HEK293 (cell line): ENCODE measurements around the gene KRTAP10-6.

Experiments
- TCF7L2 ChIP-seq: IDR thresholded peaks from 2 replicates; pipeline ENCODE4 v1.6.1; 2011; ENCODE audit warnings: low read depth, mild to moderate bottlenecking, inconsistent platforms, low read length, moderate library complexity, borderline replicate concordance
- ZNF561 ChIP-seq: fragments of 450-650 bp; IDR thresholded peaks from 2 replicates; pipeline ENCODE4 v1.5.1; 2018; ENCODE audit warnings: missing biosample characterization, missing genetic modification characterization, borderline replicate concordance
- TF ChIP-seq, protein P1 (sequence below): fragments of 450-650 bp; formaldehyde crosslinking; IDR thresholded peaks from 2 replicates; pipeline ENCODE4 v1.5.1; 2016; ENCODE audit warnings: missing biosample characterization, missing genetic modification characterization
- TF ChIP-seq, protein P2 (sequence below): fragments of 450-650 bp; formaldehyde crosslinking; IDR thresholded peaks from 2 replicates; pipeline ENCODE4 v1.5.1; 2016; ENCODE audit warnings: missing biosample characterization, missing genetic modification characterization

DNA sequence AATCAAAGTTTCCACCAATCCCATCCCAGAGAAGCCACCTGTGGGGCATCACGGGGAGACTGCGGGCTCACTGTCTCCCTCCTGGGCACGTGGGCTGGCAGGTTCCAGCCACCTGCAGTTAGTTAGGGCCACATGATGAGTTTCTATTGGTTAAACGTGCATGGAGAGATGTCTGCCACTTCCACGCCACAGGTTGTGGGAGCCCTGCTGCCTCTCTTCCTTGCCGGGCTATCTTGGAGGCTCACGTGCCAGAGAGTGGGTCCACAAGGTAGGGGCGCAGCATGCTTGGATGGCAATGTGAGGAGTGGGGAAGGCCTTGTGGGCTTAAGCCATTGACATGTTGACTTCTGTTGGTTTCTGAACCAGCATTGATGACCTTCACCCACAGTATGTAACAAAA lies 11.6 kb upstream of the KRTAP10-6 start:
- TF ChIP-seq, protein P1, sequence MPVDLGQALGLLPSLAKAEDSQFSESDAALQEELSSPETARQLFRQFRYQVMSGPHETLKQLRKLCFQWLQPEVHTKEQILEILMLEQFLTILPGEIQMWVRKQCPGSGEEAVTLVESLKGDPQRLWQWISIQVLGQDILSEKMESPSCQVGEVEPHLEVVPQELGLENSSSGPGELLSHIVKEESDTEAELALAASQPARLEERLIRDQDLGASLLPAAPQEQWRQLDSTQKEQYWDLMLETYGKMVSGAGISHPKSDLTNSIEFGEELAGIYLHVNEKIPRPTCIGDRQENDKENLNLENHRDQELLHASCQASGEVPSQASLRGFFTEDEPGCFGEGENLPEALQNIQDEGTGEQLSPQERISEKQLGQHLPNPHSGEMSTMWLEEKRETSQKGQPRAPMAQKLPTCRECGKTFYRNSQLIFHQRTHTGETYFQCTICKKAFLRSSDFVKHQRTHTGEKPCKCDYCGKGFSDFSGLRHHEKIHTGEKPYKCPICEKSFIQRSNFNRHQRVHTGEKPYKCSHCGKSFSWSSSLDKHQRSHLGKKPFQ (tag by site-specific recombination), result no peak
- TF ChIP-seq ZNF561 (tag by site-specific recombination), result no peak
- TF ChIP-seq, protein P2, sequence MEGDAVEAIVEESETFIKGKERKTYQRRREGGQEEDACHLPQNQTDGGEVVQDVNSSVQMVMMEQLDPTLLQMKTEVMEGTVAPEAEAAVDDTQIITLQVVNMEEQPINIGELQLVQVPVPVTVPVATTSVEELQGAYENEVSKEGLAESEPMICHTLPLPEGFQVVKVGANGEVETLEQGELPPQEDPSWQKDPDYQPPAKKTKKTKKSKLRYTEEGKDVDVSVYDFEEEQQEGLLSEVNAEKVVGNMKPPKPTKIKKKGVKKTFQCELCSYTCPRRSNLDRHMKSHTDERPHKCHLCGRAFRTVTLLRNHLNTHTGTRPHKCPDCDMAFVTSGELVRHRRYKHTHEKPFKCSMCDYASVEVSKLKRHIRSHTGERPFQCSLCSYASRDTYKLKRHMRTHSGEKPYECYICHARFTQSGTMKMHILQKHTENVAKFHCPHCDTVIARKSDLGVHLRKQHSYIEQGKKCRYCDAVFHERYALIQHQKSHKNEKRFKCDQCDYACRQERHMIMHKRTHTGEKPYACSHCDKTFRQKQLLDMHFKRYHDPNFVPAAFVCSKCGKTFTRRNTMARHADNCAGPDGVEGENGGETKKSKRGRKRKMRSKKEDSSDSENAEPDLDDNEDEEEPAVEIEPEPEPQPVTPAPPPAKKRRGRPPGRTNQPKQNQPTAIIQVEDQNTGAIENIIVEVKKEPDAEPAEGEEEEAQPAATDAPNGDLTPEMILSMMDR (tag by site-specific recombination), result no peak
- no peak for TF ChIP-seq TCF7L2
